IPS-20b (cell line): Measurements from ENCODE around the gene ZMYND15.

Experiments used
- H3K27ac ChIP-seq: one replicate; pipeline ENCODE4 v1.5.1; 2013; ENCODE audit warnings: low read length
- H3K27me3 ChIP-seq: 2 replicates; pipeline ENCODE4 v1.6.1; 2013; ENCODE audit warnings: mild to moderate bottlenecking, low read length, inconsistent platforms; ENCODE audit not compliant: insufficient read depth
- H3K36me3 ChIP-seq: 2 replicates; pipeline ENCODE4 v1.6.1; 2013; ENCODE audit warnings: low read depth, mild to moderate bottlenecking, inconsistent platforms, low read length, moderate library complexity; ENCODE audit not compliant: insufficient read depth
- H3K4me1 ChIP-seq: 2 replicates; pipeline ENCODE4 v1.6.1; 2013; ENCODE audit warnings: mild to moderate bottlenecking, control low read depth, inconsistent platforms, low read length, moderate library complexity; ENCODE audit not compliant: insufficient read depth
- H3K4me3 ChIP-seq: 2 replicates; pipeline ENCODE4 v1.5.1; 2013; ENCODE audit warnings: mild to moderate bottlenecking, low read length, inconsistent platforms
- H3K9ac ChIP-seq: 2 replicates; pipeline ENCODE4 v1.6.1; 2013; ENCODE audit warnings: low read depth, mild to moderate bottlenecking, inconsistent platforms, low read length, moderate library complexity
- H3K9me3 ChIP-seq: 2 replicates; pipeline ENCODE4 v1.6.1; 2013; ENCODE audit warnings: mild to moderate bottlenecking, low read depth, low read length, inconsistent platforms; ENCODE audit not compliant: insufficient read depth

The ZMYND15 gene

DNA sequence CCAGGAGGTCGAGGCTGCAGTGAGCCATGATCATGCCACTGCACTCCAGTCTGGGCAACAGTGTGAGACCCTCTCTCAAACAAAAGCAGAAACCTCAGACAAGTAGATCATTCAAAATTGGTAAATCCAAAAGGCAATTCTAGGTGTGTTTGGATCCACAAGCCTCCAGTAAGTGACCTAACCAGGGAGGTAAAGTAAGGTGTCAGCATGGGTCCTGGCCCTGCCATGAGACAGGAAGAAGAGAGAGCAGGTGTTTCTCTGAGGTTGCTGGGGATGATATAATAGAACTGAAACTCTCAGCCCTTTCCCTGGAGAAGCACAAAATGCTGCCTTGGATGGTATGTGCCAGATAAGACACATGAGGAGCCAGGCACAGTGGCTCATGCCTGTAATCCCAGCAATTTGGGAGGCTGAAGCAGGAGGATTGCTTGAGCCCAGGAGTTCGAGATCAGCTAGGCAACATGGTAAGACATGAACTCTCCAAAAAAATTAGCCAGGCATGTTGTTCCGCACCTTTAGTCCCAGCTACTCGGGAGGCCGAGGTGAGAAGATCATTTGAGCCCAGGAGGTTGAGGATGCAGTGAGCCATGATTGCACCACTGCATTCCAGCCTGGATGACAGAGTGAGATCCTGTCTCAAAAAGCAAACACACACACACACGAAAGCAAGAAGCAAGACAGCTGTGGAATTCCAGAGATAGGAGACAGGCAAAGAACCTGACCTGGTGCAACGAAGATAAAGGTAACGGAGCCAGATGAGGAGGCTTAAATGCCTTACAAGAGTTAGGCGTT is 38.5 kb downstream of the ZMYND15 start:
- no peak overlapping the region for H3K4me3 ChIP-seq
- peaks cover 8% of the 10 kb centered on the region for H3K27me3 ChIP-seq
- H3K27ac ChIP-seq = no peak overlapping the region
- no peaks in the 10 kb centered on the region for H3K4me1 ChIP-seq
- H3K9ac ChIP-seq = no peak overlapping the region
- no peaks in the 10 kb centered on the region for H3K9me3 ChIP-seq
- no peaks in the 10 kb centered on the region for H3K36me3 ChIP-seq

DNA sequence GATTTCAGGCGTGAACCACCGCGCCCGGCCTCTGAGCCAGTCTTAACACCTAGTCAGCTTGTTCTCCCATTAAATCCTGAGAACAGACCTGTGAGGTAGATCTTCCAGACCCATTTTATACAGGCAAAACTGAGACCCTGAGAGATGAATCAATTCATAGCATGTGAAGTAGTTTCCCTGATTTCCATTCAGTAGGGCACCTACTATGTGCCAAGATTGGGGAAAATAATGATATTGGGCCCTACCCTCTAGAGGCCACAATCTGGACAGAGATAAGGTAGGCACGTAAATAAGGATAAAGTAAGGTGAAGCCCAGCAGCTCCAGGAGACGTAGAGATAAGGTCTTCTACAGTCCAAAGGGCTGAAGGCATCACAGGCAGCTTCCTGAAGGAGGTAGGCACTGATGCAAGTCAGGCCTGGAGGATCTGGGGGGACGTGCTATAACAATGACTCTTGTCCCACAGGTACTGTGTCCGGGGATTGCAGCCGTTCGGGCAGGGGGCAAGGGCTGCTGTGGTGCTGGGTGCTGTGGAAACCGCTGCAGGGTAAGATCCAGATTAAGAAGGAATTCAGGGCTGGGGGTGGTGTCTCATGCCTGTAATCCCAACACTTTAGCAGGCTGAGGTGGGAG is 40.8 kb downstream of the ZMYND15 start:
- Histone ChIP-seq H3K9me3 (no peaks in the 10 kb centered on the region), H3K4me3 (no peak overlapping the region), H3K4me1 (no peaks in the 10 kb centered on the region), H3K9ac (no peak overlapping the region), H3K27me3 (peaks cover 16% of the 10 kb centered on the region), H3K27ac (no peak overlapping the region), H3K36me3 (no peaks in the 10 kb centered on the region)

DNA sequence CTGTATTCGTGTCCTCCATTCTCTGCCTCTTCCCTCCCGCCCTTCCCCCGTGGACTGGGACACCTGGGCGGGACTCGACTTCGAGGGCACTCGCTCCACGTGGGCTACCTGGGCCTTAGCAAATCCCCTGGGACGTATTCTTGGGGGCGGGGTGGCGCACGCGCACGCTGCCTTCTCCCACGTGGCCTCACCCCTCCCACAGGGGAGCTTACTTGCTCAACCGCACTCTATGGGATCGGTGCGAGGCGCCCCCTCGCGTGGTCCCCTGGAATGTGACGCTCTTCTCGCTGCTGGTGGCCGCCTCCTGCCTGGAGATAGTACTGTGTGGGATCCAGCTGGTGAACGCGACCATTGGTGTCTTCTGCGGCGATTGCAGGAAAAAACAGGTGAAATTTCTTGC is 43.0 kb downstream of the ZMYND15 start:
- H3K9ac ChIP-seq = no peak overlapping the region
- H3K27me3 ChIP-seq = peaks cover 38% of the 10 kb centered on the region
- H3K27ac ChIP-seq = no peak overlapping the region

DNA sequence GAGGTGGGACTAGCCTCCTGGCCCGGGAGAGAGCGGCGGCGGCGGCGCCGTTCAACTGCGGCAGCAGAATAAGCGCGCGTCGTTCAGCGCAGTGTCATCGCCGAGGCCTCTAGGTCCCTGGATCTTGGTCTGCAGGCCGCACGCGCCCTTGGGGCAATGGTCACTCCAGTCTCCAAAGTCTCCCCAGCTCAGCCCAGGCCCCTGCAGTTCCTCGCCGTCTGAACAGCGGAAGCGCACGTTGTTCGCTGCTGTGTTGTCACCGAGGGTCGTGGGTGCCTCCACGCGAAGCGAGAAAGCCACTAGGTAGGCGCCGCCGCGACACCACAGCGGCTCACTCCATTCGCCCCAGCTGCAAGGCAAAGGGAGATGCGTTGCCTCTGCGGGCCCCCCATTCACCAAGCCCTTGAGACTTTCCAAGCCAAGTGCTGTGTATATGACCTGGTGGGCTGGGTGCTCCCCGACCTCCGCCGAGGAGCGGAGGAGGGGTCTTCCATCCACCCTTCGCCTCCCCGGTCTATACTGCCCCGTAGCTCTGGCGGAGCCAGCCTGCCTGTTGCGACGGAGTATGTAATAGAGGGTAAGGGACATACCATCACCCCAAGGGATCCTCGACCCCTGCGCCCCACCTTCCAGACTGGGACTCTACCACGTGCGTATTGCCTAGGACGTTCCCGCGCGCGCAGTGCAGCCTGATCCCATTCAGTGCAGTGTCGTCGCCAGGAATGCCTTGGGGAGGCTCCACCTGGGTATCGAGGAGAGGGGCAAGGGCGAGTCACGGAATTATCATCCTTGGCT is 45.9 kb downstream of the ZMYND15 start:
- Histone ChIP-seq H3K27me3 (peaks cover 63% of the 10 kb centered on the region), H3K4me1 (peaks cover under 1% of the 10 kb centered on the region; the same call in 1 of the 2 replicates), H3K9ac (no peak overlapping the region), H3K27ac (no peak overlapping the region), H3K4me3 (no peak overlapping the region), H3K9me3 (no peaks in the 10 kb centered on the region), H3K36me3 (no peaks in the 10 kb centered on the region)

More for the DNA sequence above, 43.0 kb downstream of the ZMYND15 start:
- Histone ChIP-seq H3K36me3 (no peaks in the 10 kb centered on the region), H3K4me1 (no peaks in the 10 kb centered on the region; the same call in 1 of the 2 replicates), H3K9me3 (no peaks in the 10 kb centered on the region), H3K4me3 (no peak overlapping the region)

DNA sequence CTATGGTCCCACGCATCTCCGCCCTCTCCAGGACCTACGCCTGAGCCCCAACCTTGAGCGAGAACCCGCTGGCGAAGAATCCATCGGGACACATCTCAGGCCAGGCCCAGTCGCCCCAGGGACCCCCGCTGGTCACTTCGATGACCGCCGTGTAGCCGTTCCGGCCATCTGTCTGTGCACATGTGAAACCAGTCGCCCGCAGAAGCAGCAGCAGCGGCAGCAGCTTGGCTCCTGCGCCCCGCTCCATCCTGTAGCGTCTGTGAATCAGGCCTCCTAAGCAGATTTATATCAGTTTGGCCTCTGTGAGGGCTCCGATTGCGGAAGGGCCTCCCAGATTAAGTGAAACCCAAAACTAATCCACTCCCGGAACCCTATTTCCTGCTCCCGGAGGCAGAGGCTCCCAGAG is 46.5 kb downstream of the ZMYND15 start, which contains the start of gene VMO1:
Gene VMO1, minus strand, starts transcription at position 259 of the 406 bp plus-strand sequence. Its CDS starts 12 bp downstream, at position 247.
- Histone ChIP-seq H3K9me3 (no peaks in the 10 kb centered on the region), H3K9ac (no peak within 1 kb of the TSS), H3K36me3 (no peaks in the 10 kb centered on the region), H3K4me1 (peaks cover 3% of the 10 kb centered on the region; the same call in 1 of the 2 replicates), H3K27ac (no peak within 1 kb of the TSS), H3K27me3 (peaks cover 69% of the 10 kb centered on the region), H3K4me3 (no peak within 1 kb of the TSS)

DNA sequence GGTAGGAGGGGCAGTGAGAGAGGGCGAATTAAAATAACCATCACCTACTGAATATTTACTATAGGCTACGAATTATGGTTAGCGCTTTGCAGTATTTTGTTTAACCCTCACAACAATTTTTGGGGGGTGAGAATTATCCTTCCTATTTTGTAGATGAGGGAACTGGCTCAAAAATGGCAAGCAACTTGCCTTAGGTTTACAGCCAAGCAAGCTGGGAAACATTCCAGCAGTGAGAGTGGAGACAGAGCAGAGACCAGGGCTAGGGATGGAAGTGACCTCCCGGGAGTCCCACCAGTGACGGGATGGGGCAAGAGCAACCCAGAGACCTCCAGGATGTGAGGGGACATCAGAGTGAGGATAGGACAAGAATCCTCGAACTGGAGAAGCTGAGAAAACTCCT is 46.9 kb downstream of the ZMYND15 start:
- Histone ChIP-seq H3K9me3 (no peaks in the 10 kb centered on the region), H3K4me1 (peaks cover 3% of the 10 kb centered on the region; the same call in 1 of the 2 replicates), H3K27ac (no peak overlapping the region), H3K4me3 (no peak overlapping the region), H3K27me3 (peaks cover 72% of the 10 kb centered on the region), H3K9ac (no peak overlapping the region), H3K36me3 (no peaks in the 10 kb centered on the region)

DNA sequence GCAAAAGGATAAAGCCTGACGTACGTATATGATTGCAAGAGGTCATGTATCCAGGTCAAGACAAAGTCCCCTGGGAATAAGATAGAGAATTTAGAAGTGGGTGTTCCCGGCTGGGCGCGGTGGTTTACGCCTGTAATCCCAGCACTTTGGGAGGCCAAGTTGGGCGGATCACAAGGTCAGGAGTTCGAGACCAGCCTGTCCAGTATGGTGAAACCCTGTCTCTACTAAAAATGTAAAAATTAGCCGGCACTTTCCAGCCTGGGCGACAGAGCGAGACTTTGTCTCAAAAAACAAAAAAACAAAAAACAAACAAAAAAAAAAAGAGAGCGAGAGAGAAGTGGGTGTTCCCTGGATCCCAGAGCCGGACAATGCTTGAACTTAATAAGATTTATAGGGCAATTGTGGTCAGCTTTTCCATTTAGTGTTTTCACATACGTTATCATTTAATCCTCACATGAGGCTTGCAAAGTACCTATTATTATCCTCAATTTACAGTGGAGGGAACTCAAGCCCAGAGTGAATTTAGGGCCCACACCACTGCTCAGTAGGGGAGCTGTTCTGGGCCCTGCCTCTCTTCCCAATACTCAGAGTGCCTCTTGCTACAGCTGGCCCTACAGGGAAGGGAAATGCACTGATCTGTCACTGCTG is 48.6 kb downstream of the ZMYND15 start:
- H3K36me3 ChIP-seq = no peaks in the 10 kb centered on the region
- H3K27ac ChIP-seq = no peak overlapping the region
- H3K4me1 ChIP-seq = peaks cover 3% of the 10 kb centered on the region; the same call in 1 of the 2 replicates
- peaks cover 79% of the 10 kb centered on the region for H3K27me3 ChIP-seq
- H3K9me3 ChIP-seq = no peaks in the 10 kb centered on the region
- peak overlapping the region; percentile 77 for H3K4me3 ChIP-seq
- no peak overlapping the region for H3K9ac ChIP-seq

DNA sequence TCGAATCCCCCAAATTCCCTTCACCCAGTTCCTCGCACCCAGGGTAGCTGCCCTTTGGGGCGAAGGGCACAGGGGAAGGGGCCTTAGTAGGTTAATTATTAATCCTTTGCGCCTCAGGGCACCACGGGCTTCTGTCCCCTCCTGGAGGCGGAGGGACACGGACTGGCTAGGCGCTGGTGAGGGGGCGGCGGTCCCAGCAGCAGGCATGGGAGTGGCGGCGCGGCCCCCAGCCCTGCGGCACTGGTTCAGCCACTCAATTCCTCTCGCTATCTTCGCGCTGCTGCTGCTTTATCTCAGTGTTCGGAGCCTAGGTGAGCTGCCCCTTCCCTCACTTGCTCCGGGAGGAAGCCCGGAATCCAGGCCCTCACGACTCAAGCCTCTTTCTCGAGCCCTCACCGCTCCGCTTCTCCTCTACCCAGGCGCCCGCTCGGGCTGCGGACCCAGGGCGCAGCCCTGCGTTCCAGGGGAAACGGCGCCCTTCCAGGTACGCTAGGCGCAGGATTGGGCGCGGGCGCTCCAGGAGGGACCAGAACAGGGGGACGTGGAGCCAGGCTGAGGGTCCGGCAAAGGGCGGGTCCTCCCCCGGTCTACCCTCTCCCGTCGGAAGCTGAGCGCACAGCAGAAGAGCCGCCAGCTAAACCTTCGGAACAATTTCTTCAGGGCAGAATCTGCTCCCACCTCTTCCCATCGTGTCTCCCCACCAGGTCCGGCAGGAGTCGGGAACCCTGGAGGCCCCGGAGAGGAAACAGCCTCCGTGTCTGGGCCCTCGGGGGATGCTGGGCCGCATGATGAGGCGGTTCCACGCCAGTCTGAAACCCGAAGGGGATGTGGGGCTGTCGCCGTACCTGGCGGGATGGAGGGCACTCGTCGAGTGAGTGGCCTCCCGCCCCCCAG is 49.4 kb downstream of the ZMYND15 start, which contains the start of gene GLTPD2:
Gene GLTPD2, plus strand, starts transcription at position 158 of the 894 bp plus-strand sequence. Its CDS starts 48 bp downstream, at position 206.
- Histone ChIP-seq H3K27ac (no peak within 1 kb of the TSS), H3K4me1 (peaks cover 3% of the 10 kb centered on the region; the same call in 1 of the 2 replicates), H3K9me3 (no peaks in the 10 kb centered on the region), H3K36me3 (no peaks in the 10 kb centered on the region), H3K27me3 (peaks cover 74% of the 10 kb centered on the region), H3K4me3 (peak within 1 kb of the TSS; percentile 77), H3K9ac (peak within 1 kb of the TSS; percentile 56)

DNA sequence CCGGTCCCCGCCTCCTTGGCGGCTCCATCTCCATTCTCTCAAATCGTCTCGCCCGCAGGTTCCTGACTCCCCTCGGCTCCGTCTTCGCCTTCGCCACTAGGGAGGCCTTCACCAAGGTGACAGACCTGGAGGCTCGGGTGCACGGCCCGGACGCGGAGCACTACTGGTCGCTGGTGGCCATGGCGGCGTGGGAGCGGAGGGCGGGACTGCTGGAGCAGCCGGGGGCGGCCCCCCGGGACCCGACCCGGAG is 50.0 kb downstream of the ZMYND15 start:
- peak overlapping the region; percentile 77 for H3K4me3 ChIP-seq
- no peaks in the 10 kb centered on the region for H3K9me3 ChIP-seq
- no peaks in the 10 kb centered on the region for H3K36me3 ChIP-seq
- peaks cover 3% of the 10 kb centered on the region; the same call in 1 of the 2 replicates for H3K4me1 ChIP-seq
- peaks cover 74% of the 10 kb centered on the region for H3K27me3 ChIP-seq
- no peak overlapping the region for H3K27ac ChIP-seq
- peak overlapping the region; percentile 56; the same call in 1 of the 2 replicates for H3K9ac ChIP-seq

DNA sequence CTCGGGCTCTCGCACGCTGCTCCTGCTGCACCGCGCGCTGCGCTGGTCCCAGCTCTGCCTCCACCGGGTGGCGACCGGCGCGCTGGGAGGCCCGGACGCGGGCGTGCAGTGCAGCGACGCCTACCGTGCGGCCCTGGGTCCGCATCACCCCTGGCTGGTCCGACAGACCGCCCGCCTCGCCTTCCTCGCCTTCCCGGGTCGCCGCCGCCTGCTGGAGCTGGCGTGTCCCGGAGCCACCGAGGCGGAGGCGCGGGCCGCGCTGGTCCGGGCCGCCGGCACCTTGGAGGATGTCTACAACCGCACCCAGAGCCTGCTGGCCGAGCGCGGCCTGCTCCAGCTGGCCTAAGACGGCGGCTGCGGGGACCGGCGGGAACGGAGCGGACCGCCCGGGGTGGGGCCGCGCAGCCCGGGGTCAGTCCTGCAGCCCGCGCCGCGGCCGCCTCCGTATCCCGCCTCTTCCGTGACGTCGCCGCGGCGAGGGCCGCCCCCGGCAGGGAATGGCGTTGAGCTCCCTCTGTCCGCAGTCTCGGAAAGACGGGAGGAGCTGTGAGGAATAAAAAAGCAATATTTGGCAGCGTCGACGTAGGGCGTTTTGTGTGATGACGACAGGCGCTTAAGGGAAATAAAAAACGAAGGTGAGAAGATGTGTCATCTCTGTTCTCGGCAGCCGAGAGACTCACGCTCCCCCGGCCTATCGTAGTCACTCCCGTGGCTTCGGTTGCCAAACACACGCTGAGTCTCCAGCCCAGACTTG is 50.5 kb downstream of the ZMYND15 start:
- Histone ChIP-seq H3K4me1 (peaks cover 3% of the 10 kb centered on the region; the same call in 1 of the 2 replicates), H3K9ac (peak overlapping the region; percentile 56; the same call in 1 of the 2 replicates), H3K36me3 (no peaks in the 10 kb centered on the region), H3K27ac (no peak overlapping the region), H3K27me3 (peaks cover 74% of the 10 kb centered on the region), H3K9me3 (no peaks in the 10 kb centered on the region), H3K4me3 (peak overlapping the region; percentile 77)
